PC-3 (cell line): ENCODE results near the gene ELN. TPM values are rescaled to one million over a fixed set of nuclear protein-coding genes. Genes with fewer than 3 reads are reported as not detected.
A peak's percentile ranks its signal among the peaks of the same experiment; 100 is the strongest.

ENCODE experiments used
- ATAC-seq: fragments of 200-7000 bp; cut with Tn5 transposase; 2 replicates; pipeline ENCODE4 v1.9.1; 2020; ENCODE audit warnings: mild to moderate bottlenecking, moderate library complexity
- BruUV-seq: library from RNA; stranded (reverse); fragments of 400-500 nt; replicated peaks from 2 replicates; lab custom pipeline; 2021; lab: Mats Ljungman, UMichigan
- CTCF ChIA-PET: fragments of 300-600 bp; sonication (Branson Sonifier 250); formaldehyde crosslinking; loops from one replicate; lab custom pipeline; 2022; ENCODE audit warnings: antibody characterized with exemption; lab: Charles Lee
- POLR2A ChIA-PET: fragments of 300-600 bp; sonication (Branson Sonifier 250); formaldehyde crosslinking; loops from one replicate; lab custom pipeline; 2022; ENCODE audit warnings: antibody characterized with exemption; ENCODE audit not compliant: unreplicated experiment; lab: Charles Lee
- DNase-seq: peaks from one replicate; pipeline ENCODE4 v3.0.0-alpha.2; 2015
- H2AFZ ChIP-seq: fragments of 300-600 bp; sonication (generic); 2 replicates; pipeline ENCODE4 v1.6.0; 2016; ENCODE audit warnings: antibody characterized with exemption, low read length
- H3F3A ChIP-seq: fragments of 300-600 bp; sonication (generic); one replicate; pipeline ENCODE4 v1.6.0; 2017; ENCODE audit warnings: antibody characterized with exemption, low read length, control low read depth, mild to moderate bottlenecking; ENCODE audit not compliant: unreplicated experiment
- H3K27ac ChIP-seq: fragments of 300-600 bp; sonication (generic); 2 replicates; pipeline ENCODE4 v1.5.1; 2016; ENCODE audit warnings: mild to moderate bottlenecking, low read length
- H3K27me3 ChIP-seq: fragments of 300-600 bp; sonication (generic); 2 replicates; pipeline ENCODE4 v1.6.1; 2016; ENCODE audit warnings: low read length, mixed read lengths
- H3K36me3 ChIP-seq: fragments of 300-600 bp; sonication (generic); 2 replicates; pipeline ENCODE4 v1.6.1; 2016; ENCODE audit warnings: low read depth, mixed run types, low read length, mixed read lengths
- H3K4me1 ChIP-seq: fragments of 300-600 bp; sonication (generic); 2 replicates; pipeline ENCODE4 v1.5.1; 2016; ENCODE audit warnings: low read length; ENCODE audit not compliant: insufficient read depth
- H3K4me2 ChIP-seq: fragments of 300-600 bp; sonication (generic); 2 replicates; pipeline ENCODE4 v1.6.0; 2016; ENCODE audit warnings: low read length
- H3K4me3 ChIP-seq: fragments of 300-600 bp; sonication (generic); 2 replicates; pipeline ENCODE4 v1.5.1; 2016; ENCODE audit warnings: mild to moderate bottlenecking, low read length, mixed read lengths
- H3K79me2 ChIP-seq: fragments of 300-600 bp; sonication (generic); 2 replicates; pipeline ENCODE4 v1.6.1; 2017; ENCODE audit warnings: low read length, mixed read lengths
- H3K9ac ChIP-seq: fragments of 300-600 bp; sonication (generic); 2 replicates; pipeline ENCODE4 v1.6.0; 2016; ENCODE audit warnings: mild to moderate bottlenecking, low read length
- H3K9me2 ChIP-seq: fragments of 300-600 bp; sonication (generic); replicated peaks from 2 replicates; pipeline ENCODE4 v1.6.1; 2016; ENCODE audit warnings: mixed run types, low read length, mixed read lengths
- H3K9me3 ChIP-seq: fragments of 300-600 bp; sonication (generic); 2 replicates; pipeline ENCODE4 v1.6.1; 2016; ENCODE audit warnings: low read length, mixed read lengths
- H4K20me1 ChIP-seq: fragments of 300-600 bp; sonication (generic); 2 replicates; pipeline ENCODE4 v1.6.1; 2016; ENCODE audit warnings: low read length, mixed read lengths
- EZH2 ChIP-seq: fragments of 300-600 bp; sonication (generic); IDR thresholded peaks from one replicate; pipeline ENCODE4 v1.6.1; 2017; ENCODE audit warnings: antibody characterized with exemption, mild to moderate bottlenecking, low read length; ENCODE audit not compliant: unreplicated experiment
- EZH2phosphoT487 ChIP-seq: fragments of 300-600 bp; sonication (generic); IDR thresholded peaks from 2 replicates; pipeline ENCODE4 v1.6.1; 2018; ENCODE audit warnings: mild to moderate bottlenecking, antibody characterized with exemption, low read length, borderline replicate concordance
- intact Hi-C: fragments of 100-400 bp; cut with micrococcal nuclease; formaldehyde crosslinking; loops from 2 replicates; pipeline ENCODE4 v1.9.0; 2023
- total RNA-seq: library from RNA; depleted of rRNA; stranded (reverse); fragments of >200 nt; gene quantifications from 2 replicates; pipeline ENCODE4 v1.2.3, GENCODE V29; 2014
- TF ChIP-seq, protein P1 (sequence below): fragments of 300-600 bp; sonication (generic); conservative IDR thresholded peaks from 2 replicates; pipeline ENCODE4 v1.5.1; 2017; ENCODE audit warnings: antibody characterized with exemption, low read depth, mild to moderate bottlenecking, low read length

ELN gene
- total RNA-seq, 1 experiment from 2014 or later: 0.07 TPM

DNA sequence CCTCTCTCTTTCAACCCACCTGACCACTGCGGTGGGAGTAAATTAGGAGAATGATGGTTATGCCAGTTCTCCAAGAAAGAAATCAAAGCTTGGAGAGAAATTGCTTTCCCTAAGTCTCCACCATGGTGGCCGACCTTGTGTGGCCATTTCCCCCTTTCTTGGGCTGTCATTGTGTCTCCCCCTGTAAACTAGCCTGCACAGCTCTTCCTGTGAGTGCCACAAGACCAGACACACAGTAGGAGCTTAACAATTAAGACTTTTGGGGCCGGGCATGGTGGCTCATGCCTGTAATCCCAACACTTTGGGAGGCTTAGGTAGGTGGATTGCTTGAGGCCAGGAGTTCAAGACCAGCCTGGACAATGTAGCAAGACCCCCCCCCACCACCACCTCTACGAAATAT is 36.7 kb downstream of the ELN start:
- no peak for ATAC-seq
- Histone ChIP-seq H3K9ac (no peak overlapping the region), H2AFZ (no peak overlapping the region), H3K4me3 (no peak overlapping the region), H3K79me2 (no peaks in the 10 kb centered on the region), H3K27me3 (no peaks in the 10 kb centered on the region), H4K20me1 (no peaks in the 10 kb centered on the region), H3K9me3 (no peaks in the 10 kb centered on the region), H3K9me2 (no peaks in the 10 kb centered on the region), H3K4me1 (peaks cover 14% of the 10 kb centered on the region), H3K4me2 (no peak overlapping the region), H3F3A (no peaks in the 10 kb centered on the region), H3K27ac (no peak overlapping the region), H3K36me3 (no peaks in the 10 kb centered on the region)
- intact Hi-C loops: loop anchor here (5.0 kb wide), 1 partner anchor 118 kb away; no protein-coding TSS in a partner anchor
- no peak for DNase-seq
- ChIA-PET POLR2A (interaction anchor here (1.1 kb wide), 1 partner anchor 108 kb away, joined by 6 read pairs; no protein-coding TSS in a partner anchor), CTCF (interaction anchor here (0.7 kb wide), 2 partner anchors 67 to 109 kb away, joined by 3 to 5 read pairs; partner anchors contain the start of gene EIF4H)
- TF ChIP-seq EZH2 (no peak), EZH2phosphoT487 (no peak)
- TF ChIP-seq, protein P1, sequence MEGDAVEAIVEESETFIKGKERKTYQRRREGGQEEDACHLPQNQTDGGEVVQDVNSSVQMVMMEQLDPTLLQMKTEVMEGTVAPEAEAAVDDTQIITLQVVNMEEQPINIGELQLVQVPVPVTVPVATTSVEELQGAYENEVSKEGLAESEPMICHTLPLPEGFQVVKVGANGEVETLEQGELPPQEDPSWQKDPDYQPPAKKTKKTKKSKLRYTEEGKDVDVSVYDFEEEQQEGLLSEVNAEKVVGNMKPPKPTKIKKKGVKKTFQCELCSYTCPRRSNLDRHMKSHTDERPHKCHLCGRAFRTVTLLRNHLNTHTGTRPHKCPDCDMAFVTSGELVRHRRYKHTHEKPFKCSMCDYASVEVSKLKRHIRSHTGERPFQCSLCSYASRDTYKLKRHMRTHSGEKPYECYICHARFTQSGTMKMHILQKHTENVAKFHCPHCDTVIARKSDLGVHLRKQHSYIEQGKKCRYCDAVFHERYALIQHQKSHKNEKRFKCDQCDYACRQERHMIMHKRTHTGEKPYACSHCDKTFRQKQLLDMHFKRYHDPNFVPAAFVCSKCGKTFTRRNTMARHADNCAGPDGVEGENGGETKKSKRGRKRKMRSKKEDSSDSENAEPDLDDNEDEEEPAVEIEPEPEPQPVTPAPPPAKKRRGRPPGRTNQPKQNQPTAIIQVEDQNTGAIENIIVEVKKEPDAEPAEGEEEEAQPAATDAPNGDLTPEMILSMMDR: no peak
- no TSS peak for BruUV-seq

DNA sequence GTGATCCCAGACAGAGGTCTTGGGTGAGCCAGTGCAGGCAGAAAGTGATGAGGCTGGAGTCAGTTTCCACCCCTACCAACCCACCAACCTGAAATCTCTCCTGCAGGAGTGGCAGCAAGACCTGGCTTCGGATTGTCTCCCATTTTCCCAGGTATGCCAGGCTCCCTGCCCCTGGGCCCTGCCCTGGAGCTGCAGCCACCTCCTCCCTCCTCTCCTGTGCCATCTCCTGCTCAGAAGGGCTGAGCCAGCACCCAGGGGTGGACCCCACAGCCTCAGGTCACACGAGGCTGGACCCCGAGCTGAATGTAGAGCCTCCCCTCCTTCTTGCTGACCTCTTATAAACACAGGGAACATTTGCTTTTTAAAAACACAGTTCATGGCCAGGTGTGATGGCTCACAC is 38.7 kb downstream of the ELN start:
- no peaks in the 10 kb centered on the region for H3K27me3 ChIP-seq
- ATAC-seq (no peak), DNase-seq (no peak)
- H2AFZ ChIP-seq: no peak overlapping the region
- intact Hi-C loops: loop anchor here (5.0 kb wide), 1 partner anchor 116 kb away; no protein-coding TSS in a partner anchor
- ChIA-PET CTCF (interaction anchor here (0.7 kb wide), 1 partner anchor 133 kb away, joined by 4 read pairs; no protein-coding TSS in a partner anchor), POLR2A (no interaction called here)
- TF ChIP-seq EZH2phosphoT487 (no peak), EZH2 (no peak)
- TF ChIP-seq, protein P1: no peak
- H3K79me2 ChIP-seq: no peaks in the 10 kb centered on the region
- no TSS peak for BruUV-seq
- no peaks in the 10 kb centered on the region for H3K9me3 ChIP-seq
- H3F3A ChIP-seq: no peaks in the 10 kb centered on the region
- no peak overlapping the region for H3K4me2 ChIP-seq
- no peaks in the 10 kb centered on the region for H4K20me1 ChIP-seq
- no peak overlapping the region for H3K27ac ChIP-seq
- H3K9me2 ChIP-seq: no peaks in the 10 kb centered on the region
- no peak overlapping the region for H3K9ac ChIP-seq
- H3K4me1 ChIP-seq: peaks cover 5% of the 10 kb centered on the region
- no peak overlapping the region for H3K4me3 ChIP-seq
- no peaks in the 10 kb centered on the region for H3K36me3 ChIP-seq

DNA sequence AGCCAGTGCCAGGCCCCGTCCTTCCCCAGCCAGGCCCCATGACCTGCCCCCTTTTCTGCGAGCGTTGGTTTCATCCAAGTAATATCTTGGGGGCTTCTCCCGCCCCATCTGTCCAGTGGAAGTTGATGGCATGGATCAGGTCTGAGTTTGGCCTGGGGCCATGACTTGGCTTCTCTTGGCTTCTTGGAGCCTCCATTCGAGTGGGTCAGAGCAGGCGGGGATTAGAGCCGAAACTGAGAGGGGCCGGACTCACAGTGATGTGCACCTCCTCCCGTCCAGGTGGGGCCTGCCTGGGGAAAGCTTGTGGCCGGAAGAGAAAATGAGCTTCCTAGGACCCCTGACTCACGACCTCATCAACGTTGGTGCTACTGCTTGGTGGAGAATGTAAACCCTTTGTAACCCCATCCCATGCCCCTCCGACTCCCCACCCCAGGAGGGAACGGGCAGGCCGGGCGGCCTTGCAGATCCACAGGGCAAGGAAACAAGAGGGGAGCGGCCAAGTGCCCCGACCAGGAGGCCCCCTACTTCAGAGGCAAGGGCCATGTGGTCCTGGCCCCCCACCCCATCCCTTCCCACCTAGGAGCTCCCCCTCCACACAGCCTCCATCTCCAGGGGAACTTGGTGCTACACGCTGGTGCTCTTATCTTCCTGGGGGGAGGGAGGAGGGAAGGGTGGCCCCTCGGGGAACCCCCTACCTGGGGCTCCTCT is 40.6 kb downstream of the ELN start:
- no TSS peak for BruUV-seq
- Histone ChIP-seq H3K9ac (no peak overlapping the region), H3F3A (no peaks in the 10 kb centered on the region), H4K20me1 (no peaks in the 10 kb centered on the region), H3K27ac (no peak overlapping the region), H3K79me2 (no peaks in the 10 kb centered on the region), H3K4me1 (no peaks in the 10 kb centered on the region), H3K4me2 (no peak overlapping the region), H3K36me3 (no peaks in the 10 kb centered on the region), H3K9me3 (no peaks in the 10 kb centered on the region), H3K9me2 (no peaks in the 10 kb centered on the region), H3K4me3 (no peak overlapping the region), H2AFZ (peak overlapping the region; percentile 74; the same call in 1 of the 2 replicates), H3K27me3 (no peaks in the 10 kb centered on the region)
- DNase-seq (no peak), ATAC-seq (no peak)
- TF ChIP-seq EZH2phosphoT487: no peak
- TF ChIP-seq EZH2: no peak
- TF ChIP-seq, protein P1: no peak
- intact Hi-C loops: loop anchor here (1.0 to 5.0 kb wide), 2 partner anchors 114 to 135 kb away; no protein-coding TSS in a partner anchor
- ChIA-PET POLR2A (no interaction called here), CTCF (no interaction called here)
